Smooth muscle cell (in vitro differentiated cells): ENCODE results near the gene ERBB4. TPM values are rescaled to one million over a fixed set of nuclear protein-coding genes. Genes with fewer than 3 reads are reported as not detected.

Experiments used
- DNase-seq: peaks from one replicate; lab custom pipeline; 2025; ENCODE audit not compliant: unreplicated experiment; lab: John Stamatoyannopoulos, UW
- H2AFZ ChIP-seq: fragments of 200-600 bp; sonication (generic); 2 replicates; pipeline ENCODE4 v1.6.0; 2016; ENCODE audit warnings: antibody characterized with exemption, low read depth, mild to moderate bottlenecking
- H3F3A ChIP-seq: fragments of 200-600 bp; sonication (generic); 2 replicates; pipeline ENCODE4 v1.6.0; 2017; ENCODE audit warnings: antibody characterized with exemption, low read depth
- H3K27ac ChIP-seq: fragments of 200-600 bp; sonication (generic); 2 replicates; pipeline ENCODE4 v1.5.1; 2016; ENCODE audit warnings: low read depth, mild to moderate bottlenecking
- H3K27me3 ChIP-seq: fragments of 200-600 bp; sonication (generic); 2 replicates; pipeline ENCODE4 v1.6.1; 2016; ENCODE audit warnings: low read depth, mild to moderate bottlenecking
- H3K36me3 ChIP-seq: fragments of 200-600 bp; sonication (generic); 2 replicates; pipeline ENCODE4 v1.5.1; 2016; ENCODE audit warnings: low read depth
- H3K4me1 ChIP-seq: fragments of 200-600 bp; sonication (generic); 2 replicates; pipeline ENCODE4 v1.5.1; 2016; ENCODE audit warnings: low read depth
- H3K4me2 ChIP-seq: fragments of 200-600 bp; sonication (generic); 2 replicates; pipeline ENCODE4 v1.6.0; 2016; ENCODE audit warnings: mild to moderate bottlenecking
- H3K4me3 ChIP-seq: fragments of 200-600 bp; sonication (generic); 2 replicates; pipeline ENCODE4 v1.5.1; 2016; ENCODE audit warnings: mild to moderate bottlenecking
- H3K79me2 ChIP-seq: fragments of 200-600 bp; sonication (generic); 2 replicates; pipeline ENCODE4 v1.6.0; 2016; ENCODE audit warnings: low read depth, mild to moderate bottlenecking
- H3K9ac ChIP-seq: fragments of 200-600 bp; sonication (generic); 2 replicates; pipeline ENCODE4 v1.6.0; 2016; ENCODE audit warnings: low read depth
- H3K9me3 ChIP-seq: fragments of 200-600 bp; sonication (generic); replicated peaks from 2 replicates; pipeline ENCODE4 v1.5.1; 2016; ENCODE audit warnings: low read depth
- H4K20me1 ChIP-seq: fragments of 200-600 bp; sonication (generic); 2 replicates; pipeline ENCODE4 v1.6.0; 2016; ENCODE audit warnings: low read depth
- CTCF ChIP-seq: fragments of 200-600 bp; sonication (generic); IDR thresholded peaks from 2 replicates; pipeline ENCODE4 v1.5.1; 2017; ENCODE audit warnings: borderline replicate concordance, mild to moderate bottlenecking, antibody characterized with exemption; ENCODE audit not compliant: insufficient read depth, poor library complexity, severe bottlenecking
- WGBS: methylation state at CpG from one replicate; pipeline ENCODE4 v1.1.7; 2016; ENCODE audit warnings: low lambda C conversion rate; 5-methylcytosine and 5-hydroxymethylcytosine counted together
- polyA plus RNA-seq: library from polyadenylated mRNA; unstranded; fragments of >200 nt; fragmentation: Nextera tagmentation; extraction: Ambion mirVana; gene quantifications from 2 replicates; pipeline ENCODE4 v1.2.1, GENCODE V29; 2016
- total RNA-seq: library from RNA; depleted of rRNA; stranded (reverse); fragments of >200 nt; gene quantifications from 2 replicates; pipeline ENCODE4 v1.2.3, GENCODE V29; 2014

Gene ERBB4
- total and polyA plus RNA-seq, 2 experiments from 2014 or later: 0.67 TPM; not detected in 1

- DNase-seq: no peak
- Histone ChIP-seq H4K20me1 (no peaks in the 10 kb centered on the region), H3K4me3 (no peak overlapping the region), H3K36me3 (no peaks in the 10 kb centered on the region), H3K9me3 (no peaks in the 10 kb centered on the region), H3K79me2 (no peaks in the 10 kb centered on the region), H3K27me3 (no peaks in the 10 kb centered on the region), H3K4me2 (no peak overlapping the region), H2AFZ (no peak overlapping the region), H3K4me1 (peaks cover 32% of the 10 kb centered on the region), H3K9ac (no peak overlapping the region), H3F3A (no peaks in the 10 kb centered on the region), H3K27ac (peak overlapping the region; percentile 52)
- TF ChIP-seq CTCF: no peak
- WGBS: 57% methylated on average over 4 of the region's 4 CpGs
These were observed 1130.1 kb downstream of the ERBB4 start for GRCh38 chr2:211408483-211408891.

DNA sequence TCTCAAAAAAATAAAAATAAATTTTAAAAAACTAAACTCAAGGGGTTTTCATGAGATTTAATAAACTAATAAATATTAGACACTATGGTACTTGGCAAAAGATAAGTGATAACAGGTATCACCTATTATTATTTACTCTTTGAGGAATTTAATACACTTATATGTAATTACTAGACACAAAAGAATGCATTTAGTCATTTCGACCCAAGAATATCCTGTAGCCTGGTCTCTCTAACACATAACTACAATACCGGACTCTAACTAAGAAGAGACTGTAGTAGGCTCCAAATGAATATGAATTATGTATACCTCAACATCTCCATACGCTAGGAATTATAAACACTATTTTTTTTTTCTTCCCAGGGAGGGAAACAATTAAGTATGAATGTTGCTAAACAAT is 1131.5 kb downstream of the ERBB4 start:
- Histone ChIP-seq H3K79me2 (no peaks in the 10 kb centered on the region), H3K27ac (no peak overlapping the region), H3K9me3 (no peaks in the 10 kb centered on the region), H4K20me1 (no peaks in the 10 kb centered on the region), H3K9ac (no peak overlapping the region), H3K36me3 (no peaks in the 10 kb centered on the region), H3F3A (no peaks in the 10 kb centered on the region), H2AFZ (no peak overlapping the region), H3K4me2 (no peak overlapping the region), H3K4me3 (no peak overlapping the region), H3K27me3 (no peaks in the 10 kb centered on the region), H3K4me1 (peaks cover 34% of the 10 kb centered on the region)
- TF ChIP-seq CTCF: no peak
- 88% methylated on average over 3 of the region's 3 CpGs for WGBS
- no peak for DNase-seq

GRCh38 chr2:211405036-211405435 is 1133.6 kb downstream of the ERBB4 start:
- Histone ChIP-seq H3K9ac (no peak overlapping the region), H3K9me3 (no peaks in the 10 kb centered on the region), H3K79me2 (no peaks in the 10 kb centered on the region), H3K4me2 (no peak overlapping the region), H4K20me1 (no peaks in the 10 kb centered on the region), H3K27me3 (no peaks in the 10 kb centered on the region), H3F3A (no peaks in the 10 kb centered on the region), H2AFZ (no peak overlapping the region), H3K4me3 (no peak overlapping the region), H3K27ac (no peak overlapping the region), H3K36me3 (no peaks in the 10 kb centered on the region), H3K4me1 (peaks cover 34% of the 10 kb centered on the region)
- TF ChIP-seq CTCF: no peak
- WGBS: 91% methylated on average over 4 of the region's 4 CpGs
- DNase-seq: no peak

DNA sequence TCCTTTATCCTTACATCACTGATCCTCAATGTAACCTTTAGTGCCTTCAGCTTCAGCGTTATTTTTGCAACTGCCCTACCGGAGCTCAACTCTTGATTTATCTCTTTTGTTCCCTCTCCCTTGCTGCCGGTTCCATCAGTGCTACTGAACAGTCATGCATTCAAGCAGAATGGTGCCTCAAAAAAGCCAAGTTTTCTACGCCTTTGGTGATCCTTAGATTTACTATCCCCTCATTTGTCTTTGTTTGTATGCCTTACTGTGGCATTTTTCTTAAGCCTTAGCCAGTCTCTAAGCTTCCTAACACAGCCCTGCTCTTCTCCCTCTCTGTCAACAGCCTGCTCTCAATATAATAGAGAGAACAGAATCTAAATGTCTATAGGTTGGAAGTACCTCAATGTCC is 1134.5 kb downstream of the ERBB4 start:
- Histone ChIP-seq H3K9ac (no peak overlapping the region), H4K20me1 (no peaks in the 10 kb centered on the region), H3K27me3 (no peaks in the 10 kb centered on the region), H3K4me1 (peaks cover 33% of the 10 kb centered on the region), H3K9me3 (no peaks in the 10 kb centered on the region), H3K79me2 (no peaks in the 10 kb centered on the region), H3F3A (no peaks in the 10 kb centered on the region), H3K4me3 (no peak overlapping the region), H3K36me3 (no peaks in the 10 kb centered on the region), H2AFZ (no peak overlapping the region), H3K27ac (no peak overlapping the region), H3K4me2 (no peak overlapping the region)
- no peak for TF ChIP-seq CTCF
- no peak for DNase-seq
- WGBS: 62% methylated on average over 4 of the region's 4 CpGs
